Measurements from ENCODE around the gene FAM83C. TPM values are rescaled to one million over a fixed set of nuclear protein-coding genes. Genes with fewer than 3 reads are reported as not detected.

The FAM83C gene
- total RNA-seq, 4 donors from 2014 or later = not detected

DNA sequence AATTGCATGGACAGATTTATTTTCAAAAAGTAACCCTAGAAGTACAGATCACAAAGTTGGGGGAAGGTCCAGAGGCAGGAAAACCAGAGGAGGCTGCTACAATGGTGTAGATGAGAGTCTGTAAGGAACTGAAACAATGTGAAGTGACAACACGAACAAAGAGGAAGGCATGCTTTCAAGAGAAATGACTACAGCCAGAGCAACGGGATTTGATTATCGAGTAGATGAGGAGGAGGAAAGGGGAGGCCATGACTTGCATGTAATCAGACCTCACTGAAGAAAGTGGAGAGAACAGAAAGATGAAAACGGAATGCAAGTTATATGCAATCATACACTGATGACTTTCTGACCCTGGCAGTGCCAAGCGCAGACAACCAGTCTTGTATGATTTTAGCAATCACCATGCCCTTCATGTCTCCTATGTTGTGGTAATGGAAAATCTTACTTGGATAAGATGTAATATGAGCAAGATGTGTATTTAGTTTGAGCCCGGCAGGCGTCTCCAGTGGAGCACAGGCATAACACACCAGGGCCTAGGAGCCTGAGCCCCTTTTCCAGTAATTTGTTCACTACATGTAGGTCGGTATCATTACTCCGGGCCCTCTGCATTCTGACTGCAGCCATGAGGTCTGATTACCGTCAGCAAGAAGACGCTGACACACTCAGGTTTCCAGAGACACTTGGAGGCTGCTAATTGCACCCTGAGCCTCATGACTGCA, 34.0 kb upstream of the FAM83C start:
- DNase-seq (ENCODE audit: extremely low spot score) = no peak
- H3K27me3 ChIP-seq = no peaks in the 10 kb centered on the region
- 91% methylated on average over 10 of the region's 11 CpGs for WGBS
- peaks cover 0 to 8% (median 0%) of the 10 kb centered on the region in 4 donors for H3K4me1 ChIP-seq
- TF ChIP-seq EP300 (IDR thresholded peaks at IDR 0.05) = no peak
- no peak for TF ChIP-seq POLR2A (IDR thresholded peaks at IDR 0.05; ENCODE audit: low read depth)
- TF ChIP-seq, protein P1, sequence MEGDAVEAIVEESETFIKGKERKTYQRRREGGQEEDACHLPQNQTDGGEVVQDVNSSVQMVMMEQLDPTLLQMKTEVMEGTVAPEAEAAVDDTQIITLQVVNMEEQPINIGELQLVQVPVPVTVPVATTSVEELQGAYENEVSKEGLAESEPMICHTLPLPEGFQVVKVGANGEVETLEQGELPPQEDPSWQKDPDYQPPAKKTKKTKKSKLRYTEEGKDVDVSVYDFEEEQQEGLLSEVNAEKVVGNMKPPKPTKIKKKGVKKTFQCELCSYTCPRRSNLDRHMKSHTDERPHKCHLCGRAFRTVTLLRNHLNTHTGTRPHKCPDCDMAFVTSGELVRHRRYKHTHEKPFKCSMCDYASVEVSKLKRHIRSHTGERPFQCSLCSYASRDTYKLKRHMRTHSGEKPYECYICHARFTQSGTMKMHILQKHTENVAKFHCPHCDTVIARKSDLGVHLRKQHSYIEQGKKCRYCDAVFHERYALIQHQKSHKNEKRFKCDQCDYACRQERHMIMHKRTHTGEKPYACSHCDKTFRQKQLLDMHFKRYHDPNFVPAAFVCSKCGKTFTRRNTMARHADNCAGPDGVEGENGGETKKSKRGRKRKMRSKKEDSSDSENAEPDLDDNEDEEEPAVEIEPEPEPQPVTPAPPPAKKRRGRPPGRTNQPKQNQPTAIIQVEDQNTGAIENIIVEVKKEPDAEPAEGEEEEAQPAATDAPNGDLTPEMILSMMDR (IDR thresholded peaks at IDR 0.05) = no peak
- TF ChIP-seq POLR2AphosphoS5 (IDR thresholded peaks at IDR 0.05) = no peak
- intact Hi-C loops (cut with DNase I) = no loop called here
- no peaks in the 10 kb centered on the region for H3K36me3 ChIP-seq
- no peaks in the 10 kb centered on the region for H3K9me3 ChIP-seq
- no peak overlapping the region for H3K4me3 ChIP-seq
- no peak overlapping the region for H3K27ac ChIP-seq (replicated peaks in 1 of 4)

DNA sequence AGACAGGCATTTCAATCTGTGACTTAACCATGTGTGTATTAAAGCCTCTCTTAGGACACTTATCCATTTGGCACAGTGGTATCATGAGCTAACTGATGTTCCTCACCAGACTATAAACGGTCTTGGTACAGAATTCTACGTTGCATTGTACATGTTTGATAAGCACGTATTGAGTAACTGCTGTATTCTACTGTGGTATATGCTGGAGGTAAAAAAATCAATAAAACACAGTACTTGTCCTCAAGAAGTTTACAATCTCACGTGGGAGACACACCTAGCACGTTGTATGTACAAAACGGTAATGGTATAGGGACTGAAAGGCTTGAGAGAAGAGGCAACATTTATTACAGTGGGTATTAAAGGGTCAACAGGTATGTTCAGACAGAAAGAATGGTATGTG, 33.2 kb upstream of the FAM83C start:
- no peak for DNase-seq (ENCODE audit: extremely low spot score)
- WGBS = 93% methylated on average over 6 of the region's 6 CpGs
- TF ChIP-seq EP300 (IDR thresholded peaks at IDR 0.05) (no peak), POLR2AphosphoS5 (IDR thresholded peaks at IDR 0.05) (no peak), POLR2A (IDR thresholded peaks at IDR 0.05; ENCODE audit: low read depth) (no peak)
- TF ChIP-seq, protein P1 (IDR thresholded peaks at IDR 0.05) = no peak
- intact Hi-C loops (cut with DNase I) = no loop called here
- Histone ChIP-seq H3K36me3 (no peaks in the 10 kb centered on the region), H3K4me1 (peaks cover 0 to 8% (median 2%) of the 10 kb centered on the region in 4 donors), H3K9me3 (no peaks in the 10 kb centered on the region), H3K27ac (replicated peaks in 1 of 4) (no peak overlapping the region), H3K4me3 (no peak overlapping the region), H3K27me3 (no peaks in the 10 kb centered on the region)

DNA sequence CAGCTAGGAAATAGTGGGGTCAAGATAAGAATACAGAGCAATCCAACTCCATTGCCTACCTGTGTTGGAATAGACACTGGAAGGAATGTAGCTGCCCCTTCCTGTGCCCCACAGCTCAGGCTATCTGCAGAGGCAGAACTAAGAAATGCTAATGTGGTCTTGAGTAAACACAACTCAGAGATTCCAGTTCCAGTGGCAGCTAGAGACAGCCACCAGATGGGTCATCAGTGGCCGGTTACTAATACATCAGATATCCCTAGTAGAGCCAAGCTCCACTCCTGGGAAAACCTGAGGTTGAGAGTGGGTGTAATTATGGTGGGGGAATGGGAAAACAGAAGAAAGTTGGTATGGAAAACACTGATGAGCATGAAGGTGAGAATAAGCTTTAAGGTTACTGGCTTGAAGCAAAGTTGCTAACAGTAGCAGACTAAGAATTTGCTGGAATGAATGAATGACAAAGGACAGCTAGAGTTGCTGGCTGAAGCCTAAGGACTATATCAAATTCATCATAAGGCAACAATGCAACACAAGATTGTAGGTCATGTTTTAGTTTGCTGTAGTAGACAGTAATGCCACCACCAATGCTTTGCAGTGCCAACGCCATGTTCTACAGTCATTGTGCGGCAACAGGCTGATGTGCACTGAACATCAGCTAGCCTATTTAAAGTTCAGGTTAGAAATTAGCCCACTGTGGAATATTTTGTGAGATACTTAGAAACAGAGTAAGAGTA, 28.3 kb upstream of the FAM83C start:
- Histone ChIP-seq H3K9me3 (no peaks in the 10 kb centered on the region), H3K4me3 (no peak overlapping the region), H3K27me3 (no peaks in the 10 kb centered on the region), H3K36me3 (no peaks in the 10 kb centered on the region), H3K27ac (replicated peaks in 1 of 4) (no peak overlapping the region), H3K4me1 (peaks cover 9 to 30% (median 21%) of the 10 kb centered on the region in 4 donors)
- 85% methylated on average over 3 of the region's 3 CpGs for WGBS
- intact Hi-C loops (cut with DNase I) = no loop called here
- no peak for DNase-seq (ENCODE audit: extremely low spot score)
- TF ChIP-seq POLR2AphosphoS5 (IDR thresholded peaks at IDR 0.05) (no peak), EP300 (IDR thresholded peaks at IDR 0.05) (no peak)
- TF ChIP-seq, protein P1 (IDR thresholded peaks at IDR 0.05) = no peak

DNA sequence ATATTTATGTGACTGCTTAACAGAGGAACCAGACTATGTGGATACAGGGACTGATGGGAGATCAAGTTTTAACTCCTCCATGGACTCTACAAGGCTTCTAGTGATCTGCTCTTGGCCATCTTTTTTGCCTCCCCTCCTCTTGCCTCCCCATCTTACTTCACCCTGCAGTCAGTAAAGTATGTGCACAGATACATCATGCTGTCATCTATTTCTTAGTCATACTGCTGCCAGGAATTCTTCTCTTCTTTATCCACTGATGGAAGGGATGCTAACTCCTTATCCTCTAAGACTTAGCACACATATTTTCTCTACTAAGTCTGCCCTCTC, 27.6 kb upstream of the FAM83C start:
- peaks cover 0 to under 1% (median 0%) of the 10 kb centered on the region in 4 donors for H3K36me3 ChIP-seq
- TF ChIP-seq, protein P1 (IDR thresholded peaks at IDR 0.05) = no peak
- no peak for TF ChIP-seq POLR2A (IDR thresholded peaks at IDR 0.05; ENCODE audit: low read depth)
- no peak for TF ChIP-seq POLR2AphosphoS5 (IDR thresholded peaks at IDR 0.05)
- TF ChIP-seq EP300 (IDR thresholded peaks at IDR 0.05) = no peak
- no peak overlapping the region for H3K4me3 ChIP-seq
- H3K9me3 ChIP-seq = no peaks in the 10 kb centered on the region
- H3K27ac ChIP-seq (replicated peaks in 1 of 4) = no peak overlapping the region
- DNase-seq (ENCODE audit: extremely low spot score) = no peak
- intact Hi-C loops (cut with DNase I) = no loop called here
- no peaks in the 10 kb centered on the region for H3K27me3 ChIP-seq
- peaks cover 9 to 30% (median 21%) of the 10 kb centered on the region in 4 donors for H3K4me1 ChIP-seq
